CD1c-positive myeloid dendritic cell (primary cell): ENCODE data around the gene CCDC171.
"Not testable (repeated sequence)": the region's sequence is repeated elsewhere in the genome, so short reads cannot be mapped to it uniquely, and the experiment has no call there.

ENCODE experiments used
- DNase-seq: peaks from one replicate; pipeline ENCODE4 v3.0.0-alpha.2; 2016; ENCODE audit errors: extremely low spot score

Gene CCDC171

DNA sequence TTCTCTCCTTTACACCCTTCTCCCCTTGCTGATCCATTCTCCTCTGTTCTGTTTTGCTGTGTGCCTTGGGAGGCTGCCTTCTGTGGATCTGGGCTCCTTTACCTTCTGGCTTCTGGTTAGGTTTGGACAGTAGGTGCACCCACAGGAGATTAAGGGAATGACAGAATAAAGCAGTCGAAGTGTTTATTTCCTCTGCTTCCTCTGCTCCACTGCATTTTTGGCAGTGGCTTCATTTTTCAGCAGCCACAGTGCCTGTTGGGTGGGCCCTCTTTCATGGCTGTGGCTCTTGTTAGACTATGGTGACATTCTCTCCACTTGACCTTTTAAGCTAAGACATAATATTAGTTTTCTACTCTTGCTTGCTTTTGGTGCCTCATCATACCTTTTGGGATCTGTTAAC, 144.1 kb downstream of the CCDC171 start:
- no peak for DNase-seq

DNA sequence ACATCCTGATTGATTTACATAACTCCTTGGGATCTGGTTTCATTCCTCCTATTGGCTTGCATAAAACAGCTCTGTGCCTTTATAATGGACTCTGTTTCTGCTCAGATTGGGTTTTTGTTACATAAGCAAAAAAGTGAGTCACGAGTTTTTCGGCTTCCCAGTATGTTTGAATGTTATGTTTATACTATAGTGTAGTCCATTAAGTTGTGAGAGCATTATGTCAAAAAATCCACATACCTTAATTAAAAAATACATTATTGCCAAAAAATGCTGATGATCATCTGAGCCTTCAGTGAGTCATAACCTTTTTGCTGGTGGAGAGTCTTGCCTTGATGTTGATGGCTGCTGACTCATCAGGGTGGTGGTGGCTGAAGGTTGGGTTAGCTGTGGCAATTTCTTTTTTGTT, 144.6 kb downstream of the CCDC171 start:
- DNase-seq, result no peak

DNA sequence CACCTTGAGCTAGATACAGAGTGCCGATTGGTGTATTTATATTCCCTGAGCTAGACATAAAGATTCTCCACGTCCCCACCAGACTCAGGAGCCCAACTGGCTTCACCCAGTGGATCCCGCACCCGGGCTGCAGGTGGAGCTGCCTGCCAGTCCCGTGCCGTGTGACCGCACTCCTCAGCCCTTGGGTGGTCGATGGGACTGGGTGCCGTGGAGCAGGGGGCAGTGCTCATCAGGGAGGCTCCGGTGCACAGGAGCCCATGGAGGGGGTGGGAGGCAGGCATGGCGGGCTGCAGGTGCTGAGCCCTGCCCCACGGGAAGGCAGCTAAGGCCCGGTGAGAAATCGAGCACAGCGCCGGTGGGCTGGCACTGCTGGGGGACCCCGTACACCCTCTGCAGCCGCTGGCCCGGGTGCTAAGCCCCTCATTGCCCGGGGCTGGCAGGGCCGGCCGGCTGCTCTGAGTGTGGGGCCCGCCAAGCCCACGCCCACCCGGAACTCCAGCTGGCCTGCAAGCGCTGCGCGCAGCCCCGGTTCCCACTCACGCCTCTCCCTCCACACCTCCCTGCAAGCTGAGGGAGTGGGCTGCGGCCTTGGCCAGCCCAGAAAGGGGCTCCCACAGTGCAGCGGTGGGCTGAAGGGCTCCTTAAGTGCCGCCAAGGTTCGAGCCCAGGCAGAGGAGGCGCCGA, 147.2 kb downstream of the CCDC171 start:
- DNase-seq, result not testable (repeated sequence)

DNA sequence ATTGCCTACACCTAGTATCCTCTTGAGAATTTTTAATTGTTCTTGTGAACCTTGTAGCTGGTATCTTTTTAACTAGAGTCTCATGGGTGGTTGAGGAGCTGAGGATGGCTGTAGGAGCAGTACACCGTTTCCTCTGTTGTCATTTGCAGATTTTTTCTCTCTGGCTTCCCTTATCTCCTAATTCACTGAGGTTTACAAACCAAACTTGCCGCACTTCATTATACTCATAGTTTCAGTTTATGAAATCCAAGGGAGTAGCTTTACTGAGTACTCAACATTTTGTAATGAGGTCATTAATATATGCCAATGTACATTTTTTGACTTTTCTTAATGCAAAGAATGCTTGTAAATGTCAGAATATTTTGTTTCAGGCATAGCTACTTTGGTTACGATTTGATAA, 154.2 kb downstream of the CCDC171 start:
- no peak for DNase-seq

DNA sequence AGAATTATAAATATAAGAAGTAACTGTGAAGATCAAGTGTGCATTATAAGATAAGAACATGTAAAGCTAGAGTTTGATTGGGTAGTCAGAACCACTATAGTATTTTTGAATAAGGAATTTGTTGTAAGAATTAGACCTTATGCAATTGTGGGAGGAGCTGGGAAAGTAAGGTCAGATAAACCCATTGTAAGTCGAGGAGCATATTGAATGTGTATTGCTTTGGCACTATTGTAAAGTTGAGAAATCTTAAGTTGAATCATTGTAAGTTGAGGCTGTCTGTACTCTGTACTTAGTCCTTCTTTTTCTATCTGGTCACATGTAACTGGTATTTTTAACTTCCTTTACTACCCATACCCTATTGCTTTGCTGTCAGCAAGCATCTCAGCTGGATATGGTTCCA, 158.7 kb downstream of the CCDC171 start:
- no peak for DNase-seq

DNA sequence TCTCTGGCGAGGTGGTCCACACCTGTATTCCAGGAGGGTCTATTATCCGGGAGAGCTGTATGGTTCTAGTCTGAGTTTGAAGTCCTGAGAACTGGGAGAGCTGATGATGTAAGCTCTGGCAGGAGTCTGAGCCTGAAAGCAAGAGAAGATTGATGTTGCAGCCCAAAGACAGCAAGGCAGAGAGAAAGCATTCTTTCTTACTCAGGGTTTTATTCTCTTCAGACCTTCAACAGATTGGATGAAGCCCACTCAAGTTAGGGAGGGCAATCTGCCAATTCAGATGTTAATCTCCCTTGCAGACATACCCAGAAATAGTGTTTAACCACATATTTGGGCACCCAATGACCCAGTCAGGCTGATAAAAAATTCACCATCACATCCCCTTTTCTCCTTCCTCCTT, 159.1 kb downstream of the CCDC171 start:
- DNase-seq, result no peak

DNA sequence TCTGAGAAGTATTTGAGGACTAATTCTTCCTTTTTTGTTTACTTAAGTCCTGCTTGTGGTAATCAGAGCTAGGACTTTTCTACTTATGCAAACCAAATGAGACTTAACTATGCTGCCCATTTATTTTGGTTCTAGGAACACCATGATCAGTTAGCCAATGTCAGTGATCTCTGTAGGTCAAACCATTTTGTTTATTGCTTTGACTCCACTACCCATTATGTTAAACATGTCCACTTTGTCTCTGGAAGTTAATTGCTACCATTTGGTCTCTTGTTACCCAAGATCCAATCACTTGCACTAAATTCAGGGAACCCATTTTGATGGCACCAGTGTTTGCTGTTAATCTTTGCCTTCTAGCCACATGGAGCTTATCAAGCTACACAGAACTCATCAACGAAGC, 161.9 kb downstream of the CCDC171 start:
- DNase-seq, result no peak

DNA sequence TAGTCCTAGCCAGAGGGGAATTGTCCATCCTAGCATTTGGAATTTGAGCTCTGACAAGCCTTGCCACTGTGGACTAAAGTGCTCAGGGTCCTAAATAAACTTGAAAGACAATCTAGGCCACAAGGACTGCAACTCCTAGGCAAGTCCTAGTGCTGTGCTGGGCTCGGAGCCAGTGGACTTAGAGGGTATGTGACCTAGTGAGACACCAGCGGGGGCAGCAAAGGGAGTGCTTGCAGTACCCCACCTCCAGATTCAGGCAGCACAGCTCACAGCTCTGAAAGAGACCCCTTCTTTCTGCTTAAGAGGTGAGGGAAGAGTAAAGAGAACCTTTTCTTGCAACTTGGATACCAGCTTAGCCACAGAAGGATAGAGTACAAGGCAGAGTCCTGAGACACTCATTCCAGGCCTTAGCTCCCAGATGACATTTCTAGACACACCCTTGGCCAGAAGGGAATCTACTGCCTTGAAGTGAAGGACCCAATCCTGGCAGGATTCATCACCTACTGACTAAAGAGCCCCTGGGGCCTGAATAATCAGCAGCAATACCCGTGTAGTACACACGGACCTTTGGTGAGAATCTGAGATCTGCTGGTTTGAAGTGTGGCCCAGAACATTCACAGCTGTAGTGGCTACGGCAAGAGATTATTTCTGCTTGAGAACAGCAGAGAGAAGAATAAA, 164.6 kb downstream of the CCDC171 start:
- DNase-seq, result no peak

DNA sequence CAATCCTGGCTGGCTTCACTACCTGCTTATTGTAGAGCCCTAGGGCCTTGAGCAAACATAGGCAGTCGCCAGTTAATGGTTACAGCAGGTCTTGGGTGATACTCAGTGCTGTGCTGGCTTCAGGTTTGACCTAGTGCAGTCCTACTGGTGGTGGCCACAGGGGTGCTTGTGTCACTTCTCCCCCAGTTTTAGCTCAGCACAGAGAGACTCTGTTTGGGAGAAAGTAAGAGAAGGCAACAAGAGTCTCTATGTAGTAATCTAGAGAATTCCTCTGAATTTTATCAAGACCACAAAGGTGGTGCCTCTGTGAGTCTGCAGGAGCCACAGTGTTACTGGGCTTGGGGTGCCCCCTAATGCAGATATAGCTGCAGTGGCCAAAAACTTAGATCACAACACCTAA, 165.6 kb downstream of the CCDC171 start:
- no peak for DNase-seq

DNA sequence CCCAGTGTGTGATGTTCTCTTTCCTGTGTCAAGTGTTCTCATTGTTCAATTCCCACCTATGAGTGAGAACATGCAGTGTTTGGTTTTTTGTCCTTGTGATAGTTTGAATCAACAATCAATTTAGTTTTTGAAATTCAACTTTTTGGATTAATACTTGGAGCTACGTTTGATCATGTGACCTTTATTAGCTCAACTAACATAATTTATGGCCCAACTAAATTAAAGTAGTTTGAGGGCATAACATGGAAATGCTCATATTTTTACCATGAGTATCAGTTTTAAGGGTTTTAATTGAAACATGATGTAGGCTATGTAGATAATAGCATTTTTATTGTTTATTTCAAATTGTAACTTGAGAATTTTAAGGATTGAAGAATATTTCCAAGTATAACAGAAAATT, 168.0 kb downstream of the CCDC171 start:
- no peak for DNase-seq

DNA sequence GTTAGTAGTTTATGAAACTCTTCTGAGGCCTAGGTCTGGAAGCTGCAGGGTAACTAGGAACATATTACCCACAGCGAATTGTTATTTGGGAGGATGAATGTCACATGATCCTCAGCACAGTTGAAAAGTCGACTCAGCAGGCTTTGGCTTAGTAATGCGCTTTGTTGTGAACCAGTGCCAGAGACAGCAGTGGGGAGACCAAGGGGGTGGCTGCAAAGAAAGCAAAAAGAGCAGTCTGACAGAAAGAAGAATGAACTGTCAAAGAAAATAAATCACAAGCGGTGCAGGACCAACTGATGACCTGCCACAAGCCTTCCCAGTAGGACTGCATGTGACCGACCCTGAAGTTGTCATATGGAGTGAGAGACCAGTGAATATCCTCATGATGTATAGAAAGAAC, 170.0 kb downstream of the CCDC171 start:
- DNase-seq, result no peak

DNA sequence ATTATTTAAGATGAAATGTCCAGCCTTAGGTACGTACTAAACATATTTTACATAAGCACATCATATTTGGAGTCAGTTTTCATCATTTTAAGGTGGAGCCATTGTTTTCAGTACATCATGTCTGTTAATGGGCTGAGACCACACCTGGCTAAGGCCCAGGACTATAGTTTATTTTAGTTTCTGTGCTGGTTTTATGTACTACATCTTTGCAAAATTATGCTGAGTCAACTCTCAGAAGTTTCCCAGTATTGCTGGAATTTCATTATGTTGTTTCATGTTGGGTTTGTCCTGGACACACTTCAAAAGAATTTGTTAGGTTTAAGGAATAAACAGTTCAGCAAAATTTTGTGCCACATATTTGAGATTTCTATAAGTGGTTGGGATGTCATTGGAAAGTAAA, 171.2 kb downstream of the CCDC171 start:
- DNase-seq, result no peak

DNA sequence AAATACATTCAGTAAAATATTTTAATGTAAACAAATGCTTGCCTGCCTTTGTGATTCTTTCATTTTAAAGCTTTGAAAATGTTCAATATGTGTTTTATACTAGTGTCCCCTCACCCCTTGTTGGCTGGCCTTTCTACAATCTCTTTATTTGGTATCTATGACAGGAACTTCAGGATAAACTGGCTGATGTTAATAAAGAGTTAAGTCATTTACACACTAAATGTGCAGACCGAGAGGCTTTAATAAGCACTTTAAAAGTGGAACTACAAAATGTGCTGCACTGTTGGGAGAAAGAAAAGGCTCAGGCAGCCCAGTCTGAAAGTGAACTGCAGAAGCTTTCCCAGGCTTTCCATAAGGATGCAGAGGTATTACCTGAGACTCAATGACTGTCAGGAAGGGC, 171.8 kb downstream of the CCDC171 start:
- no peak for DNase-seq

DNA sequence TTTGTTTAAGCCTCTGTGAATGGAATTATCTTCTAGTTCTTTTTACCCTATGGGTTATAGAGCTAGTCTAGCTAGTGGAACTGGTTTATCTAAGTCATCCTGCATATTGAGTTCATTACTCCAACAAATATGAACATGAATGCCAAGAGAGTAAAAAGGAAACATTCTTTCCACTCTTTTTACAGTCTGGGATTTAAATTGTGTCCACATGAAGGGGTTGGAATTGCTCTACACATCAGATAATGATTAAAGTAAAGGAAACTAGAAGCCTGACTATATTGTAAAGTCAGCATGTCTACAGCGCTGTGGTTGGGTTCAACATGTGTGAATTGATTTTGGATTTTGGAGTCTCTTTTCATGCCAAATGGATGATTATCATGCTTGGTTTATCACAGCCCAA, 173.1 kb downstream of the CCDC171 start:
- DNase-seq, result no peak

DNA sequence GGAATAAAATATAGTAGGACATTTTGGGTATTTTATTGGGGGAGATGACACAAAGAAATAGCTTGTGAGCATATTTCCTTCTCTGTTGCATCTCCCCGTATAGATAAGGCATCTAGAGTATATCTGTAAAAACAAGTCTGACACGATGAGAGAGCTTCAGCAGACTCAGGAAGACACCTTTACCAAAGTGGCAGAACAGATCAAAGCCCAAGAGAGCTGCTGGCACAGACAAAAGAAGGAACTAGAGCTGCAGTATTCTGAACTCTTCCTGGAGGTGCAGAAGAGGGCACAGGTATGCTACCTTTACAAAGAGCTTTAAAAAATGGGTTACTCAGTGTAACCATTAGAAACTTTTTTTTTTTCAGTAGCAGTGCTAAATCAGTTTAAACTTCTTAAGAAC, 176.7 kb downstream of the CCDC171 start:
- no peak for DNase-seq

DNA sequence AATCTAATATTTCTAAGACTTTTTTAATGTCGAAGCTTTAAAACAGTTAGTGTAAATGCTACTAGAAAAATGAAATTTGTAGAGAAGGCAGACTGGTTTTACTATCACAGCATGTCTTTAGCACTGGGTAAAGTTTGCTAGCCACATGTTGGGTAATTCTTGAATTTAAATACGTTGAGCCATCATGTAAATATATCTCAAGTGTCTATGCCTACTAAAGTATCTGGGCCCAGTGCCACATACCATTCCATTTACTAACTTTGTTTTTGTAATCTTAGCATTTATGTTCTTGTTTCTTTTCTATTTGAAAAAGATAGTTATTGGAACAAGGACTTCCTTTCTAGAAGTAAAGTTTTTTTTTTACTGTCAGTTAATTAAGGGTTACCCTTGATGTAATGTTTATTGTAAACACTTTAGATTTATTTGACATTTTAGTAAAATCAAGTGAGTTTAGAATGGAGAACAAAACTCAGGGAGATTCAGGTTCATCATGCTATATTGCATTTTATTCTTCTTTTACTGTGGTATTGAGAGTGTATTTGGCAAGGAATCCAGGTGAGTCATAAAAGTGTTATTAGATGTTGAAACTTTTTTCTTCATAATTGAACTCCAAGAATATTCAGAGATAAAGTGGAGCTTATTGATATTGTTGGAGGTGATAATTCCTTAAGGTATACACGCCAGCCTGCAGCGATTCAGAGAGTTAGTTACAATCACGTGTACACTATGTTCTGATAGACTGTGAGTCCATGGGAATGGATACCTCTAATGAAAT, 182.4 kb downstream of the CCDC171 start:
- no peak for DNase-seq

DNA sequence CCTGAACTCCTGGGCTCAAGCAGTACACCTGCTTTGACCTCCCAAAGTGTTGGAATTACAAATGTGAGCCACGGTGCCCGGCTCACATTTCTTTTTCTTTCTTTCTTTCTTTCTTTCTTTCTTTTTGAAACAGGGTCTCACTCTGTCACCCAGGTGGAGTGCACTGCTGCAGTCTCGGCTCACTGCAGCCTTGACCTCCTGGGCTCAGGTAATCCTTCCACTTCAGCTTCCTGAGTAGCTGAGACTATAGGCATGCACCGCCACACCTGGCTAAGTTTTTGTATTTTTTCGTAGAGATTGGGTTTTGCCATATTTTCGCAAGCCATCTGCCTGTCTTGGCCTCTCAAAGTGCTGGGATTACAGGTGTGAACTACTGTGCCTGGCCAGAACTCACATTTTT, 183.7 kb downstream of the CCDC171 start:
- no peak for DNase-seq

DNA sequence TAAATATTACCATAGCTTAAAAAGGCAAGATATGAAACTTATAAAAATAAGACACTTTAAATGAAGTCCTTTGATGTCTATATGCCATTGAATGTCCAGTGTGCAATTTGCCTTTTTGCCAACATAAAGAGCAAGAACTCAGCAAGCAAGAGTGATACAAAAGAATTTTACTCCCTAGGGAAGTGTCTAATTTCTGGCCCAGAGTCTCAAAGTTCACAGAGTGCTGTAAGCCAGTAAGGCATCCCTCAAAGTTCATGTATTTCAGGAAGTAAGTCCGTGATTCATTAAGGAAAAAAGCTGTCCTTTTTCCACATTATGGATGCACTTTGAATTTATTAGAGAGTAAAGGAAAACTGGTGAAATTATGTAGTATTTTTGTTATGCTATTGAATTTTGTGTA, 185.2 kb downstream of the CCDC171 start:
- no peak for DNase-seq

DNA sequence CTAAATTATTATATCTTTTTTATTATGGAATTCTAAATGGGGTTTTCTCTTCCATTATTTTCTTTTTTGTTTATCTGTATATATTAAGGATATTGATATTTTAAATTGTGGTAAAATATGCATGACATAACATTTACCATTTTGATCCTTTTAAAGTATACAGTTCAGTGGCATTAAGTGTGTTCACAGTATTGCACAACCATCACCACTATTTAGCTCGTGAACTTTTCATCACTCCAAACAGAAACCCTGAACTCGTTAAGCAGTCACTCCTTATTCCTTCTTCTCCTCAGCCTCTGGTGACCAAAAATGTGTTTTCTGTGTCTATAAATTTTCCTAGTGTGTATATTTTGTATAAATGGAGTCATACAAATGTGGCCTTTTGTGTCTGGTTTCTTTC, 188.2 kb downstream of the CCDC171 start:
- no peak for DNase-seq

DNA sequence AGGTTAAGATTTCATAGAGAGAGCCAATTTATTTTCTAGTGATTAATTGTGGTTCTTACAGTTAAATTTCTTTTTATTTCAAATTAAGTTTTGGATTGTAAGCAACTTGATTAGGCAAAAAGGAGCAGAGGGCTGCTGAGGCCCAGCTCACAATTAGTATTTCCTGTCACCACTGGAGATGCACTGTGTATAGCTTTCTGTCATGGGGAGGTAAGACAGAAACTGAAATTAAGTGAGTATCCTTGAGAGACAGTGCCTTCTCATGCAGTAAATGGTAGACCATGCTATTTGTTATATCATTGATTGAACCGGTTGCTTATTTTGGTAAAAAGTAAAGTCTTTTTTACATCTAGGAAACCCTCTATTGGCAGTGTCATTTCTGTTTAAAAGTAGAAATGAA, 190.7 kb downstream of the CCDC171 start:
- DNase-seq, result no peak

DNA sequence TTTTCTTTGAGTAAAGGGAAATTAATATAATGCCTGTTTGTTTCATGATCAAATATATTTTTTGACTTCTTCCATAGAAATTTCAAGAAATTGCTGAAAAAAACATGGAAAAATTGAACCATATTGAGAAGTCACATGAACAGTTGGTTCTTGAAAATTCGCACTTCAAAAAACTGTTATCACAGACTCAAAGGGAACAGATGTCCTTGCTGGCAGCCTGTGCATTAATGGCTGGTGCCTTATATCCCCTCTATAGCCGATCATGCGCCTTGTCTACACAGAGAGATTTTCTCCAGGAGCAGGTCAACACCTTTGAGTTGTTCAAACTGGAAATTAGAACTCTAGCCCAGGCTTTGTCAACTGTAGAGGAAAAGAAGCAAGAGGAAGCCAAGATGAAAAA, 191.4 kb downstream of the CCDC171 start:
- DNase-seq, result no peak

DNA sequence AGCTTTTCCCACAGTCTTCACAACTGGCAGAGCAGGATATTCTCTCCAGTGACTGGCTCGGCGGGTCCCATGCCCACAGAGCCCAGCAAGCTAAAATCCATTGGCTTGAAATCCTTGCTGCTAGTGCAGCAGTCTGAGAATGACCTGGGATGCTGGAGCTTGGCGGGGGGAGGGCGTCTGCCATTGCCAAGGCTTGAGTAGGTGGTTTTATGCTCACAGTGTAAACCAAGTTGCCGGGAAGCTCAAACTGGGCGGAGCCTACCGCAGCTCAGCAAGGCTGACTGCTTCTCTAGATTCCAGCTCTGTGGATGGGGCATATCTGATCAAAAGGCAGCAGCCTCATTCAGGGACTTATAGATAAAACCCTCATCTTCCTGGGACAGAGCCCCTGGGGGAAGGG, 194.1 kb downstream of the CCDC171 start:
- no peak for DNase-seq

DNA sequence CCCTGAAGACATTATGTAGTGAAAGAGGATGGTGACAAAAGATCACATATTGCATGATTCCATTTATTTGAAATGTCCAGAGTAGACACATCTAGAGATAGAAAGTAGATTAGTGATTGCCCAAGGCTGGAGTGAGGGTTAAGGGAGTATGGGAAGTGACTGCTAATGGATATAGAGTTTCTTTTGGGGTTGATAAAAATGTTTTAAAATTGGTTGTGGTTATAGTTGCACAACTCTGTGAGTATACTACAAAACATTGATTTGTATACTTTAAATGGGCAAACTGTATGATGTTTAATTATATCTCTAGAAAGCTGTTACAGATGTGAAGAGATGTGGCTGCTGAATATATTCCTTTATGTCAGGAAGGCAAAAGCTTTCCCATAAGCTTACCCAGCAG, 202.8 kb downstream of the CCDC171 start:
- DNase-seq, result no peak
